ENCODE data around the gene PCSK1.
"Not testable (repeated sequence)": the region's sequence is repeated elsewhere in the genome, so short reads cannot be mapped to it uniquely, and the experiment has no call there.

Gene PCSK1

DNA sequence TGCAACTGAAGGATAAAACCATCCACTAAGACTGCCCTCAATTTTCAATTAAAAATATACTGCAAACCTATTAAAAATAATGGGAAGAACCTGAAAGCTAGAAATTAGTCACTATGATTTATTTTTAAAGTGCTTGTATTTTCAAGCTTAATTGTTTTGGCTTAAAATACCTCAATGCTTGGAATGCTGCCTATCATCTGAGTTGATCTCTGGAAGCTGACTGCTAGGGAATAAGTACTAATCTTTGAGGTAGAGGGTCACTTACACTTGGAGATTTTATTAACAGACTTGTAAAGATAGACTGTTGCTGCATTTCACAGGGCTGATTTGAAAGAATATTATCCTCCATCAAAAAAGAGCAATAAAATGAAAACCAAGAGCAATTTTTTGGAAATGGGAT lies 6.2 kb downstream of the PCSK1 start:
- no peak for DNase-seq (ENCODE audit: low read depth in 3 of 3)

GRCh38 chr5:96425443-96425842 lies 7.6 kb downstream of the PCSK1 start:
- DNase-seq (ENCODE audit: low read depth in 3 of 3) = no peak

DNA sequence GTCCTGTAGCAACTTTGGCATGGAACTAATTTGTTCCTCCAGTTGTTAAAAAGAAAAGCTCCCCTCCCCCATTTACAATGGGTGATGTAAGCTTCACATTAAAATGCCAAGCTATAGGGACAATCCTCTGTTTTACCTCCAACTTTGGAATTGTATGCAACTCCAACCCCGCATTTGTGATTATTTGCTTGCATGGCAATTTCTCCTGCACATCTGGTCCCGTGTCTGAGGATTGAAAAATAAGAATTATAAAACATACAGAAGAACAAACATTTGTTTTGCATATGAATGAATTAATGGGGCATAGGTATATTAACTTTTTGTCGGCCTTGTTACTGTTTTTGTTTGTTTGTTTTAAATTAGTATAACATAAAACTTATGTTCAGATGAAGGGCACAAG lies 17.2 kb downstream of the PCSK1 start:
- no peak for DNase-seq (ENCODE audit: low read depth in 3 of 3)

GRCh38 chr5:96412868-96413449 lies 20.1 kb downstream of the PCSK1 start:
- no peak for DNase-seq (ENCODE audit: low read depth in 3 of 3)

GRCh38 chr5:96410013-96410412 lies 23.0 kb downstream of the PCSK1 start:
- DNase-seq (ENCODE audit: low read depth in 3 of 3) = no peak

- no peak for DNase-seq (ENCODE audit: low read depth in 3 of 3)
Measured at GRCh38 chr5:96408841-96409538, 24.1 kb downstream of the PCSK1 start.

DNA sequence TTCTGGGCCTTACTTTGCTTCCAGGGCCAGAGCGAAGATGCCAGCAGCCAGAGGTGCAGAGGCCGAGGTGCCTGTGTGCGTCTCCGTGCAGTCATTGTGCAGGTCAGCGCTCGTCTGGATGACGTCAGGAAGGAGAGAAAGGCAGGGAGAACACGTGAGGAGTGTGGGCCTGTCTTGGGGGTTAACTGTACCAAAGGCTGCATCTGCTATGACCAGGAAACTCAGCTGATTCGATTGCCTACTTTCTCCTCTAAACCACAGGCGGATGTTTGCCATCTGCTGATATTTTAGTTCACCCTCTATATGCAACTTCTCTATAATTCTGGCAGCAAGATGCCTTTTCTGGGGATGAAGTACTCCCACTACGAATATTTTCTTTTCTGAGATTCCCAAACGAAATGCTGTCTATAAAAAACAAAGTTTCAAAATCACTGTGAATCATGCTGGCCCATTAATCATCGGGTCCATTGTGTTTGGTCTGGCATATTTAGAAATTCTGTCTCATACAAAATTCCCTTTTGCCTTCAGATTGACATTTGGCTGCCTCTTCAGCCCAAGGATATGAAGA lies 24.8 kb downstream of the PCSK1 start:
- no peak for DNase-seq (ENCODE audit: low read depth in 3 of 3)

- DNase-seq (ENCODE audit: low read depth in 3 of 3) = no peak
Measured at GRCh38 chr5:96407436-96407835, 25.6 kb downstream of the PCSK1 start.

GRCh38 chr5:96404191-96404867 lies 28.7 kb downstream of the PCSK1 start:
- DNase-seq (ENCODE audit: low read depth in 3 of 3) = no peak

DNA sequence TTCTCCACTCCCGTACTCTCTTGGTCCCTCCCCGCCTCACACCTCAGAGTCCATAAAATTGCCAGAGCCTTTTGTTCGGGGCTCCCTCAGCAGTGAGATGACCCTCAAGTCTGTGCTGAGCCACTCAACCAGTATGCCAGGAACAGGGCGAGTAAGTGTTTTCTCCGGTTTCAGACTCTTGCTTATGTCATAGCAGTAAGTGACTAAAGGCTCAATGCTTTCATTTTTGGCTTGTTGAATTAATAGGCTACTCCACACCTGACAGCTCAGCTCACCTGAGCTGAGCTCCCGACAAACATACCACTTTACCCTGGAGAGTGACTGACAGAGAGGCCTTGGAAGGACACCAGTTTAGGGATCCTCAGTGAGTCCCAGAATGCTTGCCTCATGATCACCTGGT lies 30.5 kb downstream of the PCSK1 start:
- no peak for DNase-seq (ENCODE audit: low read depth in 3 of 3)

GRCh38 chr5:96396878-96397277 lies 36.2 kb downstream of the PCSK1 start:
- no peak for DNase-seq (ENCODE audit: low read depth in 3 of 3)

- not testable (repeated sequence) for DNase-seq (ENCODE audit: low read depth in 3 of 3)
Measured at GRCh38 chr5:96395295-96395694, 37.8 kb downstream of the PCSK1 start.

DNA sequence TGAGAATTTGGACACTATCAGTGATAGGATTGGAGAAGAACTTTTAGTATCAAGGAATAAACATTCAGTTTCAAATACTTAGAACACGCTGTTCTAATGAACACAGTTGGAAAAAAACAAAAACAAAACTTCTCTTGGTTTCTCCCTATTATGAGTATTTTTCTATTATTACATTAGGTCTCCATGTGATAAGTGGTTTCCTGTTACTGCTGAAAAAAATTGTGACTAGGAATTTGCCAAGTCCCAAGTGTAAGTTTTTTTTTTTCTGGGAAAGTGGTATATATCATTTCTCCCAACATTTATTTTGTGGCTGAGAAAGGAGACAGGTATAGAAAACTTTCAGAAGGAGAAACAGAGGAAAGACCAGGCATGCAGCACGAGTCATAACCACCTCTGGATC lies 41.1 kb downstream of the PCSK1 start:
- no peak for DNase-seq (ENCODE audit: low read depth in 3 of 3)

DNA sequence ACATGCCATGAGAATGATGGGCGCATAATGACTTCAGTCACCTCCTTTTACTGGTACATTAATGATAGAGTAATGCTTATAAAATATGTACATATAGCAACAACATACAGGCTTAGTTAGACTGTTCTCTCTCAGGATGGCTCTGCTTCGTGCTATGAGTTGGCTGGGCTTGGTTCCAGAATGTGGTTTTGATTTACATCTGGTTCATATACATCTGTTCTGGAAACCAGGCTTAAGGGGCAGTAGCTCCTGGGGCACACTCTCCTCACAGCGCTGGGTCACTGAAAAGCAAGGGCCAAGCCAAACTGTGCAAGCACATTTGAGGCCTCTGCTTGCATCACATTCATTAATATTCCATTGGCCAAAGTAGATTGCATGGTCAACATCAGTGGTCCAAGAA lies 44.9 kb downstream of the PCSK1 start:
- no peak for DNase-seq (ENCODE audit: low read depth in 3 of 3)

- no peak for DNase-seq (ENCODE audit: low read depth in 3 of 3)
Measured at GRCh38 chr5:96387616-96388015, 45.4 kb downstream of the PCSK1 start.

DNA sequence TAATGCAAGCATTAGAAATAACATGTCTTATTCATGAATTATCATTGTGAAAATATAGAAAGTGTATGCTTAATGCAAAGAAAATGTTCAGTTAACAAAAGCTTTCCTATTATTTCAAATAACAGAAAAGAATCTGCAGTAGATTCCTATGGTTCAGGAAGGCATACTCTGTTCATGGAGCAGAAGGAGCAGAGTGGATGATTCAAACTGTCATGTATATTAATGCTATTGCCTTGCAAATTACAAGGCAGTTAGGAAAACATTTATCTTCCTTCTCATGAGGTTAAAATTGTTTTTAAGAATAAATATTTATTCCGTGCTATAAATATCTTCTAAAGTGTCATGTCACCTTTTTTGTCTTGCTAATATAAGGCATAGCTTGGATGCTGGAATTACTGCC lies 47.5 kb downstream of the PCSK1 start:
- no peak for DNase-seq (ENCODE audit: low read depth in 3 of 3)

GRCh38 chr5:96384353-96384752 lies 48.7 kb downstream of the PCSK1 start:
- DNase-seq (ENCODE audit: low read depth in 3 of 3) = no peak

DNA sequence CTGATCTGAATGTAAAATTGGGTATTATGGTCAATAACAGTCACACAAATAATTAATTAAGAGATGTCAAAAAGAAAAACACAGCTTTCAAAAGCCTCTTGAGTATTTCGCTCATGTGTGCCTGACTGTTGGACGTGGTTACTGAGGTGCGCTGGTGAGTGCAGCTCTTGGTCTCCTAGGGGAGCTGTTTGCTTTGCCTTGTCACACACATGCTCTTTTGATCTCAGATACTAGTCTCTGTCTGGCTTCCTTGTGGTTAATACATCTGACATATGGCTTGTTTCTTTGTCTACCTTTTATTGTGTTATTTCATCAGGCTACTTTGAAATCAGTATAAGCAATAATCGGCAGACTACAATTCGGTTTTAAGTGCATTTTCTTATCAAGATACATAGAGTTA lies 51.5 kb downstream of the PCSK1 start:
- no peak for DNase-seq (ENCODE audit: low read depth in 3 of 3)

- no peak for DNase-seq (ENCODE audit: low read depth in 3 of 3)
Measured at GRCh38 chr5:96379896-96380295, 53.2 kb downstream of the PCSK1 start.

- no peak for DNase-seq (ENCODE audit: low read depth in 3 of 3)
Measured at GRCh38 chr5:96377597-96377996, 55.5 kb downstream of the PCSK1 start.

DNA sequence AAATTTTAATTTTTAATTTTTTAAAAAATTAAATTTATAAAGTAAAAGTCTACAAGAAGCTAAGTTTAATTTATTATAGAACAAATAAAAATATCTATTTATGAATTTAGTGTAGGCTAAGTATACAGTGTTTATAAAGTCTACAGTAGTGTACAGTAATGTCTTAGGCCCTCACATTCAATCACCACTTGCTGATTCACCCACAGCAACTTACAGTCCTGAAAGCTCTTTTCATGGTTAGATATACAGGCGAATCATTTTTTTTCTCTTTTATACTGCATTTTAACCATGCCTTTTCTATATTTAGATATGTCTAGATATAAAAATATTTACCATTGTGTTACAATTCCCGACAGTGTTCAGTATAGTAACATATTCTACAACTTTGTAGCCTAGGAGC lies 55.9 kb downstream of the PCSK1 start:
- DNase-seq (ENCODE audit: low read depth in 3 of 3) = no peak

DNA sequence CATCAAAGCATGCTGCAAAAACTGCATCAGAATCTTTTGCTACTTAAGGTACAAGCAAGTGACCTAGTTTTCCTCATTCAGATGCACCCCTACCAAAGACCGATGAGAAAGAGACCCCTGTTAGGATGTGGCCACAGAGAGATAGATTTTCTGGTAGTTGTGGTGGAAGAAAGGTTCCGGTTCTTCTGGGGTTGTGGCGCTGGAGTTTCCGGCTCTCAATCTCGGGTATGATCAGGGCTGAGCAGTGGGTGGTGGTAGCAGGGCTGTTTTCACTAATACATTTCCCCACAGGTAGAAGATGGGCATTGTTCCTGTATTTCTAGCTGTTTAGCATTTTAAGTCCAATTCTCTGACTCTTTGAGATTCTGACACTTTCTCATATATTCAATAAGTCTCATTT lies 58.4 kb downstream of the PCSK1 start:
- DNase-seq (ENCODE audit: low read depth in 3 of 3) = no peak

- DNase-seq (ENCODE audit: low read depth in 3 of 3) = no peak
Measured at GRCh38 chr5:96373381-96373733, 59.7 kb downstream of the PCSK1 start.

Data from stimulated activated CD4-positive, alpha-beta T cell treated with anti-CD3 and anti-CD28 coated beads, TNF-alpha, amount 100 ng/mL, for 48 hours (primary cell).